Colonic mucosa (tissue), 4 donors: ENCODE results near the gene AIG1. TPM values are rescaled to one million over a fixed set of nuclear protein-coding genes. Genes with fewer than 3 reads are reported as not detected.

Experiments
- DNase-seq: peaks from one replicate; pipeline ENCODE4 v3.0.0-alpha.2; 2020
- H3K27ac ChIP-seq: fragments of 200-600 bp; one replicate; pipeline ENCODE4 v1.8.0; 2021
- H3K27me3 ChIP-seq: fragments of 200-600 bp; one replicate; pipeline ENCODE4 v1.8.0; 2021
- H3K36me3 ChIP-seq: fragments of 200-600 bp; one replicate; pipeline ENCODE4 v1.8.0; 2021
- H3K4me1 ChIP-seq: fragments of 200-600 bp; one replicate; pipeline ENCODE4 v1.8.0; 2021; ENCODE audit warnings: mild to moderate bottlenecking
- H3K4me3 ChIP-seq: fragments of 200-600 bp; one replicate; pipeline ENCODE4 v1.8.0; 2021
- H3K9ac ChIP-seq, 2 donors: one replicate each; pipeline ENCODE4 v1.7.0; 2013; ENCODE audit warnings: control low read depth in 2 of 2, low read depth in 2 of 2, low read length in 2 of 2
- H3K9me3 ChIP-seq: fragments of 200-600 bp; one replicate; pipeline ENCODE4 v1.8.0; 2021
- CTCF ChIP-seq: fragments of 200-600 bp; IDR thresholded peaks from one replicate; pipeline ENCODE4 v1.8.0; 2022; ENCODE audit warnings: antibody characterized with exemption, mild to moderate bottlenecking
- intact Hi-C: fragments of 100-400 bp; cut with DNase I; formaldehyde crosslinking; loops from one replicate; pipeline ENCODE4 v1.14.1; 2022
- total RNA-seq, 2 donors: library from RNA; stranded (reverse); fragmentation: NEBNext Ultra II Directional in 1 of 2; extraction: Animal tissue kit (Norgen Biotek cat#: 25700) in 1 of 2; gene quantifications; one replicate each; pipeline ENCODE4 v1.2.1, GENCODE V29; 2021
- donor health status: healthy.
- donor health status: DM: no; HTN: no; CAD: no.
- donor health status: DM: no; HTN: no; CAD: no.

The AIG1 gene
- total RNA-seq, 2 donors from 2014 or later, result 24.2 to 28.8 TPM

- Histone ChIP-seq H3K9me3 (no peaks in the 10 kb centered on the region), H3K27me3 (no peaks in the 10 kb centered on the region), H3K4me3 (no peak overlapping the region), H3K9ac (no peak overlapping the region), H3K27ac (no peak overlapping the region), H3K4me1 (no peaks in the 10 kb centered on the region), H3K36me3 (no peaks in the 10 kb centered on the region)
- no peak for TF ChIP-seq CTCF
- DNase-seq, result no peak
- intact Hi-C loops, result no loop called here
These were observed 134.7 kb downstream of the AIG1 start for GRCh38 chr6:143195349-143195845.

- no peak for TF ChIP-seq CTCF
- H3K27me3 ChIP-seq, result no peaks in the 10 kb centered on the region
- H3K4me1 ChIP-seq, result no peaks in the 10 kb centered on the region
- no peak overlapping the region for H3K27ac ChIP-seq
- H3K36me3 ChIP-seq, result no peaks in the 10 kb centered on the region
- no peak for DNase-seq
- H3K9me3 ChIP-seq, result no peaks in the 10 kb centered on the region
- no peak overlapping the region for H3K9ac ChIP-seq
- H3K4me3 ChIP-seq, result no peak overlapping the region
- intact Hi-C loops, result no loop called here
These were observed 136.0 kb downstream of the AIG1 start for GRCh38 chr6:143196525-143197225.

- Histone ChIP-seq H3K9me3 (no peaks in the 10 kb centered on the region), H3K27ac (no peak overlapping the region), H3K9ac (no peak overlapping the region), H3K4me1 (no peaks in the 10 kb centered on the region), H3K36me3 (no peaks in the 10 kb centered on the region), H3K27me3 (no peaks in the 10 kb centered on the region), H3K4me3 (no peak overlapping the region)
- no peak for DNase-seq
- TF ChIP-seq CTCF, result no peak
- intact Hi-C loops, result no loop called here
These were observed 136.7 kb downstream of the AIG1 start for GRCh38 chr6:143197377-143197776.

GRCh38 chr6:143198312-143198711, 137.6 kb downstream of the AIG1 start:
- Histone ChIP-seq H3K9me3 (no peaks in the 10 kb centered on the region), H3K4me1 (no peaks in the 10 kb centered on the region), H3K4me3 (no peak overlapping the region), H3K27ac (no peak overlapping the region), H3K27me3 (no peaks in the 10 kb centered on the region), H3K9ac (no peak overlapping the region), H3K36me3 (no peaks in the 10 kb centered on the region)
- no peak for DNase-seq
- intact Hi-C loops, result no loop called here
- no peak for TF ChIP-seq CTCF

- no peak overlapping the region for H3K27ac ChIP-seq
These were observed 138.6 kb downstream of the AIG1 start for GRCh38 chr6:143199291-143199690.

More at GRCh38 chr6:143199291-143199690, 138.6 kb downstream of the AIG1 start:
- H3K9me3 ChIP-seq, result no peaks in the 10 kb centered on the region
- H3K4me1 ChIP-seq, result no peaks in the 10 kb centered on the region
- no peak overlapping the region for H3K9ac ChIP-seq
- DNase-seq, result no peak
- no peak overlapping the region for H3K4me3 ChIP-seq
- H3K36me3 ChIP-seq, result no peaks in the 10 kb centered on the region
- intact Hi-C loops, result no loop called here
- no peaks in the 10 kb centered on the region for H3K27me3 ChIP-seq
- TF ChIP-seq CTCF, result no peak
